Fibroblast of peridontal ligament (primary cell): ENCODE measurements around the gene SECISBP2.

Source experiments
- DNase-seq: peaks from one replicate; pipeline ENCODE4 v3.0.0-alpha.2; 2010; ENCODE audit errors: extremely low read depth

SECISBP2 gene

DNA sequence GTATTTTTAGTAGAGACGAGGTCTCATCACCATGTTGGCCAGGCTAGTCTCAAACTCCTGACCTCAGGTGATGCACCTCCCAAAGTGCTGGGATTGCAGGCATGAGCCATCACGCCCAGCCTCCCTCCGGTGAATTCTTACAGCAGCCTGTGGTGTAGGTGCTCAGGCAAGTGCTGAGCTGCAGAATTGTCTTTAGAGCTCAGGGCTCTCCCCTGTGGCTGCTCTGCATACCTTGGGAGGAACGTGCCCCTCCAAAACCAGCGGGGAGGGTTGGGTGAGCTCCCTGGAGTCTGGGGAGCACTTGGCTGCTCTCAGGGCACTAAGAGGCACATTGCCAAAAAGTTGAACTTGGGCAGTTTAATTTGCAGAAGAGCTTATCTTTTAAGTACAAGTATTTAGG, 29.4 kb downstream of the SECISBP2 start:
- DNase-seq = no peak

DNA sequence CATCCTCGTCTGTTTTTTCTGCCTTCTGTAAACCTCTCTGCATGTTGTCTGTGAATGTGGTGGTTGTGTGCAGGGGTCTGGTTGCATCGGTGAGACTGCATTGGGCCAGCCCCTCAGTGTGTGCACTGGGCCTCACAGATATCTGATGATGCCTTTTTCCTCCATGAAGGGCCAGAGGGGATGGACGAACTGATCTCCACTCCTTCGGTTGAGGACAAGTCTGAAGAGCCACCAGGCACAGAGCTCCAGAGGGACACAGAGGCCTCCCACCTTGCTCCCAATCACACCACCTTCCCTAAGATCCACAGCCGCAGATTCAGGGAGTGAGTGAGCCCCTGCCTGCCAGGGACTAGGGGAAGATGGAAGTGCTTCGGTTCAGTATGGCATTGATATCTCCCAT, 31.3 kb downstream of the SECISBP2 start:
- no peak for DNase-seq

DNA sequence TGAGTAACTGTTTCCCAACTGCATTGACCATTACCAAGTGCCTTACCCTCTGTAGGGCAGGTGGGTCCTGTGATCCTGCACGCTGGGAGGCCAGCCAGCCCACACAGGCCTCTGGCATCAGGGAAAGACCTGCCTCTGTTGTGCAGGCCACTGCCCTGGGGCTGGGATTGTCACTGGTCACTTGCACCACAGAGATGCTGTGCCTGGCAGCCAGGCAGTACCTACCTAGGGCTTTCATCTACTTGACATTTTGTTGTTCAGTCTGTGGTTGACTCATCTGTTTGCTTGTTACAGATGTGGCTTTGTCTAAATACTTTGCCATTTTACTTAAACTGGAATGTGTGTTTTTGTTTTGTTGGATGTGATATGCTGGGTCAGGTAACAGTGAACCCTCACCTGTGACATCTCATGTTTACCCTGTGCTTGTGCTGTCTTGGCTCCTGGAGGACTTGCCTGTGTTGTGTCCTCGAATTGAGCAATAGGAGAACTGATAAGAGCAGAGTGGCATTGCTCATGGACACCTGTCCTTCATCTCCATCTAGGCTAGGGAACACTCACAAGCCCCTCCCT, 32.8 kb downstream of the SECISBP2 start:
- DNase-seq = no peak

DNA sequence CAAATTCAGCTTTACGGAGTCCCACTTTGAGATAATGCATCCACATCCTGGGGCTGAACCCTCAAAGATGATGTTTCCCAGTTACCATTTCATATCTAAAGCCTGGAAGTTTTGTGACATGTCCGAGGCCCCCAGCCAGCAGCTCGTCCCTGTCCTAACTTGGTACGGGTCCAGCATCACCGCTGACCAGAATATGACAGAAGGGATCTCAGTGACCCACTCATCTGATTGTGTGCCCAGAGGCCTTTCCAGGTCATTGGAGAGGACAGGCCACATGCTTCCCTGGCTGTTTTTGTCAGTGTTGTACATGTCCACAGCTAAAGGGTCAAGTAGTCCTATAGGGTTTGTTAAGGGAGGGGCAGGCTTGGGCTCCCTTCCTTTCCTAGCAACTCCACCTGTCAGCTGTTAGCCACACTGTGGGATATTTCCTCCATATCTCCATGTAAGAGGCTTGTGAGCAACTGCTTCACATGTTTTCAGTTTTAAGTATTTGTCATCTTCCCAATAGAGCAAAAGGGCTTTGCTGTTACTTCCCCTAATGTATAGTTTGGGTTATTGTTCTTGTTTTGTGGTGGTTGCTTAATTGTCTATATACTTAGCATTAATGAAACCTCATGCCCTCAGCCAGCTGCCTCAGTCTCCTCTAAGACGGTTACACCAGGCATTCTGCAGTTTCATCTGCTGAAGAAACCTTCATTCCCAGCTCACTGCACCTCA, 33.4 kb downstream of the SECISBP2 start:
- no peak for DNase-seq

DNA sequence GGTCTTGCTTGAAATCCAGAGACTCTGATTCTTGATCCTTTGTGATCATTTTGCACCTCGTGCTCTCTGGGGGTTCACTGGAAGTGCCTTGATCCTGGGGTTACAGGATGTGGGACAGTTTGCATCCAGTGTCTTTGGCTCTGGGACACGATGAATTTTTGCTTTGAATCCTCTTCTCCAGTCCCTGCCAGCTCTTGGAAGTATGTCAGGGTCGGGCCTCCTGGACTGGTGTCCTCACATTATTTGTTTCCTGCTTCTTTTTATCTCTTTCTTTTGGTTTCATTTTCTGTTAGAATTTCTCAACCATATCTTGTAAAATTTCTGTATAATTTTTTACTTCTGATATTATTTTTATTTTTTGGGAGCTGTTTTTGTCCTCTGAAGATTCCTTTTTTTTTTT, 34.2 kb downstream of the SECISBP2 start:
- DNase-seq = no peak

DNA sequence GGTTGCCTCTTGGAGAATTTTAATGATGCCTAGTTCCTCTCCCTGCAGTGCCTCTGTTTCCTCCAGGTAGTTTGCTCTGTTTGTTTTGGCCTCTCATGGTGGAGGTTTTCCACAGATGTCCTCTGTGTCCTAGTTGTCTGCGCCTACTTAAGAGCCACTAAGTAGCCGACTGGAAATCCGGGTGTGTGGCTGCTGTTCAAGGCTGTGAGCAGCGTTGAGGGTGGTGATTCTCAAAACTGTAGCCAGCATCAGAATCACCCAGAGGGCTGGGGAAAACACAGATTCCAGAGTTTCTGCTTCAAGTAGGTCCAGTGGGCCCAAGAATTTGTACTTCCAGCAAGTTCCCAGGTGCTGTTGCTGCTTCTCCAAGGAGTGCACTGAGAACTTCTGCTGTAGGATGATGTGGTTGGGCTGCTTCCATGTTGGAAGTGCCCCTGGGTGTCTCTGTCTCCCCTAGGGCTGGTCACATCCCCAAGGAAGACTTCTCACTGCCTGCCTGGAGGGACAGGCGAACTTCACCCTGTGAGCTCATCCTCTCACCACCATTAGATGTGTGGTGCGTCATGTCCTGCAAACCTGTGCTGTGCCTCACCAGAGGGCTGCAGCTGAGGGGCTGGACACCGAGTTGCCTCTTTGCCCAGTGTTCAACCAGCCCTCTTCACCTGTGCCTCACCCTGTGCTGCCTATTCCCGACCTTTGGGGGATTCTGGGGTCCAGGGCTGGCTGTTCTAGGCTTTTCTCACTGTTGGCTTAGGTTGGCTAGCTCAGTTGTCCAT, 34.8 kb downstream of the SECISBP2 start:
- DNase-seq = no peak

DNA sequence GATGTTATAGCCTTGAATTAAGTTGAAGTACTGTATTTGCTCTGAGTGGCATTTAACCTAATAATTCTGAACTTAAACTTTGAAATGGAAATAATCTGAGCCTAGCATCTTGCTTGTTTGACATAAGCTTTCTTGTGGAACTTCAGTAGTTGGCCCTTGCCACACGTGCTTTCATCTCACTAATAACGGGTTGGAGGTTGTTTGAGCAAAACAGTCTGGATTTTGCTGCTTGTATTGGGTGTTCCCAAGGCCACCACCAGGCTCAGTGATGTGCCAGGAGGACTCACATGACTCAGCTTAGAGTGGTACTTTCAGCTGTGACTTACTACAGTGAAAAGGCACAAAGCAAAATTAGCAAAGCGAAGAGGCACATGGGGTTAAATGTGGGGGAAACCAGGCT, 35.7 kb downstream of the SECISBP2 start:
- DNase-seq = peak; percentile 4

DNA sequence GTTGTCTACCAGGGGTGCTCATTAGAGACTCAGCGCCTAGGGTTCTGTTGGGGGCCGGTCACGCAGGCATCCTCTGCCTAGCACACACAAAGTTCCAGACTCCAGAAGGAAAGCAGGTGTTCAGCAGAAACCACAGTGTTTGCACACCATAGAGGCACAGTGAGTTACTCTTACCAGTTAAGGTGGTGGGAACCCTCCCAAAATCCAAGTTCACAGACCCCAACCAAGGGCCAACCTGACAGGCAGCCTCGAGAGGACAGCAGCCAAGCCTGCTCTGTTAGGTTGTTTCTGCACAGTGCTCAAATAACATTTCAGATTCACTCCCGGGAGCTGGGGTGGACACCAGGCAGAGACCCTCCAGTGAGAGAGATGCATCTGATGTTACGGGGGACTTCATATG, 36.2 kb downstream of the SECISBP2 start:
- DNase-seq = no peak

DNA sequence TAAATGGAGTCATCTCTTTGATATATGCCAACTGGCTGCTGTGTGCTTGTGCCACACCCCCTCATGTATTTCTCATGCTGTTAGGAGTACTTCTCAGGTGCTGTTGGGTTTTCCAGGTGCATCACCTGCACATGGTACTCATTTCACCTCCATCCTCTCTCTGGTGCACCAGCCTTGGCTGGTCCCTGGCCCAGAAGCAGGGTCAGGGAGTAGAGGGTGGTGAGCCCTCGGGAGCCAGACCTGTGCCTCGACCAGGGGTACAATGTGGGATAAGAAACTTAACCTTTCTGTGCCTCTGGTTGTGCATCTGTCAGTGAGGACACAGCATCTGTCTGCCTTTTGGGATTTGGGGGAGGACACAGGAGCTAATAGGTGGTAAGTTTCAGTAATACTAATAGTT, 38.5 kb downstream of the SECISBP2 start:
- no peak for DNase-seq

DNA sequence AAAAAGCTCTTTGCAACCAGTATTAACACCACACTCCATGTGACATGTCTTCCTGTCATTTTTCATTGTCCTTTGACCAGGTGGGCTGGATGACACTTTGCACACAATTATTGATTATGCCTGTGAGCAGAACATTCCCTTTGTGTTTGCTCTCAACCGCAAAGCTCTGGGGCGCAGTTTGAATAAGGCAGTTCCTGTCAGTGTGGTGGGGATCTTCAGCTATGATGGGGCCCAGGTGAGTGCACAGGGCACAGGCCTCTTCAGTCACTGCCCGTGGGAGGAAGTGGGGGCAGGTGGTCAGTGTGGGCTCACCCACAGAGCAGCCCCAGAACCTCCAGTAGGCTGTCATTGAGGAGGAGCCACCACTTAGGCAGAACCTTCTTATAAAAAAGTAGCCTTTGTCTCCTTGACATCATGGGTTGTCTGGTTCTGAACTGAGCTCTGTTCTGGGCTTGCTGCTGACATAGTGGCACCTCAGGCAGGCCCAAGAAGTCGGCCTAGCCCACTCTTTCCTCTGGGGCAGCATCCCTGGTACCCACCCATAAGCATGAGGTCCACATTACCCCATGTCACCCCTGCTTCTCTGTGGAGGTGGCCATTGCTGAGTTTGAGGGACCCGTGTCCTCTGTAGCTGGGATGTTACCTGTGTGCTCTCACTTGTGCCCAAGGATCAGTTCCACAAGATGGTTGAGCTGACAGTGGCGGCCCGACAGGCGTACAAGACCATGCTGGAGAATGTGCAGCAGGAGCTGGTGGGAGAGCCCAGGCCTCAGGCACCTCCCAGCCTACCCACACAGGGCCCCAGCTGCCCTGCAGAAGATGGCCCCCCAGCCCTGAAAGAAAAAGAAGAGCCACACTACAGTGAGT, 39.3 kb downstream of the SECISBP2 start:
- DNase-seq = no peak

DNA sequence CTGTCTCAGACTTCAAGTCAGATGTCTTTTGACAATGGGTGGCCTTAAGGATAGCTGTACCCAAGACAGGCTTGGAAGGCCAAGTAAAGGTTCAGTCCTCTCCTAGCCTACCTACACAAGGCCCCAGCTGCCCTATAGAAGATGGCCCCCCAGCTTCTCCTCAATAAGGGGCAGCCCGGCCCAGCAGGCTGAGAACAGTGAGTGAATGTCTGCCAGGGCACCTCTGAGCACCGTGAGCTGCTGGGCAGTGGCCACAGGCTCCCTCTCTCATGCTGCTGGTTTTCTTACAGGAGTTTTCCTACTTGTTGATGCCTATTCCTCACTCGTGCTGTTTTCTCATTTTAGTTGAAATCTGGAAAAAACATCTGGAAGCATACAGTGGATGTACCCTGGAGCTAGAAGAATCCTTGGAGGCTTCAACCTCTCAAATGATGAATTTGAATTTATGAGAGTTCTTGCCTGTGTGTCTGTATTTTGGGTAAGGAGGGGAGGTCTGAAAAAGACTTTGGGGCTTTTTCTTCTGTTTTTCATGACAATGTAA, 40.1 kb downstream of the SECISBP2 start:
- no peak for DNase-seq

DNA sequence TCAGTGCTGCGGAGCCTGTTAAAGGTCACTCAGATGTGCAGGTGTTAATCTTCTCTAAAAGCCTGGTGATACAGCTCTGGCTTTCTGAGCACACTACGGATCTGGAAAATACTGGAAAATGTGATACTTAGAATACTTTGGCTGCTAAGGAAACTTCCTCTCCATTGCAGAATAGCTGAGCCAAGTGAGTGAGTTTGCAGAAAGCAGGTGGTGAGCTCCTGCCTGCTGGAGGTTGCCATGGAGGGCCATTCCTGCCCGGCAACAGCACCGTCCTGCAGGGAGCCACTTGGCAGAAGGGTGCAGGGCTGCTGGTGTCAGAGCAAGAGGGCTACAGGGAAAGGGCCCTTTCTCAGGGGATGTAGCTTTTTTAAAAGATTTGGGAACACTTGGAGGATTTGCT, 40.7 kb downstream of the SECISBP2 start:
- DNase-seq = no peak

DNA sequence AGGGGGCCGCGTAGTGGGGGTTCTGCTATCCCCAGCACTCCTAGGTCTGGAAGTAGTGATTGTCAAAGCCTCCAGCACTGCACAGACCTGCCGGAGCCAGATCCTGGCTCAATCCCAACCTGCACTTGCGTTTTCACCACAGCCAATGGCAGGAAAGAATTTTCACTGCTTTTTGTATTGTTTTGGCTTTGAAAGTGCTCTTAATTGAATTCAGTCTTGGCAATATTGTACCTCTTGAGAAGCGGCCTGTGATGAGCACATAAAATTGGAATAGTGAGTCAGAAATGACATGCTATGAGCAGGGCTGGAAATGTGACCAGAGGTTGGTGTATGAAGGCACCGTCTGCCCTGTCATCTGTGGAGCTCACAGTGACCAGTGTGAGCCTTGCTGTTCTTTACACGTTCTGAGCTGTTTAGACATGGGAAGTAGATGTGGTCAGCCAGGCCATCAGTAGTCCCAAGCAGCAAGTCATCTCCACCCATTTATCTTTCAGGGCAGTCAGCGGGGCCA, 41.5 kb downstream of the SECISBP2 start:
- peak; percentile 5 for DNase-seq

DNA sequence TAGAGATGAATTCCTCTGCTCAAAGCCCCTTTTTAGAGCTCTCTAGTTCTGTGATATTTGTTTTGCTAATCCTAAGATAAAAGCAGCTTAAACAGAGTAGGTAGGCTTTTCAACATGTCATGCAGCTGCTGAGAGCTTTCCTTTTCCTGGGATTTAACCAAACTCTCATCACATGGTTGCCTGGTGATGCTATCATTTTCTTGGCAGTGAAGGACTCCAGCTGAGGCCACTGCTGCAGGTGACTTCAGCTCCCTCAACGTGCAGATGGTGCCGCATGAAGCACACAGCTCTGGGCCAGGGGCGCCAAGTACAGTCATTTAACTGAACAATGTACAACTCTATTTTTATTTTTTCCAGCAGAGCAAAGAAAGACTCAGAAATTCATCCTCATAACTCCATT, 42.2 kb downstream of the SECISBP2 start:
- no peak for DNase-seq

DNA sequence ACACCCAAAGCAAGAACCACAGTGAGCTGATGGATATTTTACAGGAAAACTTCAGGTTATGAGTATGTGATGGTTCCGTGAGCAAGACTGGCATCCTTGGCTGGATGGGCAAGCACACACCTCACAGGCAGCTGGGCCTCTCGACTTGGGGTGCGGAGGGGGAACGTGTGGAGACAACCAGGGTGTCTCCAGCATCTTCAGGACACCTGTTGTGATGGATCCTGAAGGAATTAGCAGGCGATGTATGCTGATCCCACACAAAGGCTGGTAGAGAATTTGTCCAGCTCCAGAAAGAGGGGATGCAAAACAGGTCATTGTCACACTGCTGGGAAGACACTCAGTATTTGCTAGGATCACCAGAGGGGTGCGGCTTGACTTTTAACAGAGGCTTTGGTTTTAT, 42.7 kb downstream of the SECISBP2 start:
- no peak for DNase-seq

DNA sequence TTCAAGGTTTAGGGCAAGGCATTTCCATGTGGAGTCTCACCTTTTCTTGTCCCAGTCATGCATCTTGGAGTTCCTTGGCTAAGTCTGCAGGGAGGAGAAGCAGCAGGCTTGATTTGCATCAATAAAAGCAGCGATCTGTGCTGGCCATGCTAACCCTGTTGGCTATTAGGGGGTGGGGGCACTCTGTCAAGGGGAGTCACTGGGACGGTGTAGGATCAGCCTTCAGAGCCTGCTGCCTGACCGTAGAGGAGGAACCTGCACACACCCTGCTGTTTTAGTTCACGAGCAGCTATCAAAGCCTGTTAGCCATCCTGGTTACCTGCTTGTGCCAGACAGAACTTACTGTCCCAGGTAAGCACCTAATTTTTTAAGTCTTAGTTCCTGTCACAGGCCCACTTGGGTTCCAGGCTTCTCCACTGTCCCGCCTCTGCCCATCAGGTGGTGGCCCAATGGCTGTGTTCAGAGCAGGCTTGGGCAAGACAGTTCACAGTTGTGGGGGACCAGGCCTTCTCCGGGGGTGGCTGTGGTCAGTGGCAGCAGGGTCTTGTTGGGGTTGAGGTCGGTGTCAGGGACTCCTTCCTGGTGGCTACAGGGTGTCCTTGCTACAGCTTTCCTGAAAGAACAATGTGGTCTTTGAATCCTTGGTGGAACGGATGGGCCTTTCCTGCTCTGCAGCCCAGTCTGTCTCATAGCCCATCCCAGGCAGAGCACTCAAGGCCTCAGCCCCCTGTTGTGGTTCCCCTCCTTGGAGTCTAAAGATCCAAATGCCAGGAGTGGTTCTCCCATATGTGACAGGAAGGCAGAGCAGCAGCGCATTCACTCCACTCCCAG, 43.7 kb downstream of the SECISBP2 start:
- DNase-seq = no peak

DNA sequence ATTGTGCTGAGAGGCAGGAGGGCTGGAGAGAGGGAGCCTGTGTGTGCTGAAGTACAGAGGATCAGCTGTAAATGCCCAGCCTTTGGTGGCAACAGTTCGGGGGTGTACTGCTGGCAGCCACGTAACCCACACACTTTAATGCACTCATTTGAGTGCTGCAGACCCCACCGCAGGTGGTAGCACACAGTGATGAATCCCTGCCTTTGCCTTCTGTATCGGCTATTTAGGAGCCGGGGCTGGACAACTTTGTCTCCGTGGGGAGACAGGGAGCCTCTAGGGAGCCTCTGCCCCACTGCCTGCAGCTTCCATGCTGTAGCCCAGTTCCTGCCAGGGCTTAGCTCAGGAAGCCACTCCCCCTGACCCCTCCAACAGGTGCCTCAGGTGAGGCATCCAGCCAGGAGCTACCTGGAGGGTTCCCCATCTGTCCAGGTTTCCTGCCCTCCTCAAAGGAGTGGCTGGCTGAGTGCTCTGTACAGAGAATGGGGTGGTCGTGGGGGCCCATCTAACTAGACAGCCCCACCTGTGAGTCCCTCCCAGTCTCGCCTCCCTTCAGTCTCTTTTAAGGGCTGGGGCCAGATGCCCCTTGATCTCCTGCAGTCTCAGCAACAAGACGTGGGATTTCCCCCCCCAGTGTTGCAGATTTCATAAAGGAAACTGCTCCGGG, 44.5 kb downstream of the SECISBP2 start:
- no peak for DNase-seq

DNA sequence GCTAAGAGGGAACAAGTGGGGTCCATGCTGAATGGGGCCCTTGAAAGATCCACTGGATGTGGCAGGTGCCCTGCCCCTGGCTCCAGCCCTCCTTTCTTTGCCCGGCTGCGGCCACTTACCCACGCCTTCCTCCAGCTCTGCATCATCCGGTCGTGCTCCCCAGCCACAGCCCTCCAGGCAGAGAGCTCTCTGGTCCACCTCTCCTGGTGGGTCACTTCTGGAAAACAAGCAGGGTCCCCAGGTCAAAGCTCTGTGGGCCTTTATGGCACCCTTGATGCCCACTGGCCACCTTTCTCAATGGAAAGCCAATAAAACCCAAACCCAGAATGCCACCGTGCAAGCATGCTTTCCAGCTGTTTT, 45.0 kb downstream of the SECISBP2 start:
- no peak for DNase-seq

DNA sequence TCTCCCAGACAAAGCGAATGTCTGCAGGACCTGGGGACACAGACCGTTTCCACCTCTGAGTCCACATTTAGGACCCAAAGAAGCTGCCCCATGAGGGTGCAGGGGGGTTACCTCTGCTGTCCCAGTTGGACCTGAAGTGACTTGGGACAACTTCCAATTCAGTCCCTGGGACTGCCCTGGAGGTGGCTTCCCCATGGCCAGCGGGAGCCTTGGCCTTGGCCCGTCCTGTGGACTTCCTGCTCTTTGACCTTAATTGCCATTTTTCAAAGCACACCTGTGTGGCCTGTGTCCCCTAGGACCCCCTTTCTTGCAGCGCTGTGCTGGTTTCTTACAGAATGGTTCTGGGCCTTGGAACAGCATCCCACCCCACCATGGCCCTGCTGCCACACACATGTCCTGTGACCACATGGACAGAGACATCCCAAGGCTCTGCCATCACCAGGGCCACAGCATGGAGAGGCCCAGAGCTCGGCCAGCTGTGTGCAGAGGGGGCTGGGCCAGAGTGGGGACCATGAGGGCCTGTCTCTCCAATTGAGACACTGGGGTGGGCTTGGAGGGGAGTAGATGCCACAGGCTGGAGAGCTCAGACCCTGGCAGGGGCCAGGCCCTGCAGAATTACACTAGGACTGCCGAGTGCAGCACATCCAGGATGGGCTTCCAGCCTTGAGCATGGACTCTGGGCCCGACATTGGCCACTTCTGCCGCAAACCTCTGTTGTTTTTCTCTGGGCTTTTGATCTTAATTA, 45.8 kb downstream of the SECISBP2 start:
- DNase-seq = no peak
